Liver (tissue), 9 donors: Measurements from ENCODE around the gene BCL6B. TPM values are rescaled to one million over a fixed set of nuclear protein-coding genes. Genes with fewer than 3 reads are reported as not detected.

ENCODE experiments used
- DNase-seq: peaks from one replicate; pipeline ENCODE4 v3.0.0-alpha.2; 2017; ENCODE audit warnings: low spot score
- H3K27ac ChIP-seq, 2 donors: one replicate each; pipeline ENCODE4 v1.7.0; 2013; ENCODE audit warnings: inconsistent platforms in 2 of 2, low read length in 2 of 2, control low read depth in 1 of 2, low read depth in 1 of 2, mild to moderate bottlenecking in 1 of 2
- H3K27me3 ChIP-seq, 4 donors: one replicate each; pipeline versions ENCODE4 v1.6.1 to v1.7.0; 2013; ENCODE audit warnings: low read length in 3 of 4, inconsistent platforms in 1 of 4, mild to moderate bottlenecking in 1 of 4, moderate library complexity in 1 of 4; ENCODE audit not compliant: control insufficient read depth in 4 of 4, insufficient read depth in 4 of 4
- H3K36me3 ChIP-seq, 4 donors: one replicate each; pipeline versions ENCODE4 v1.6.1 to v1.7.0; 2013; ENCODE audit warnings: low read length in 3 of 4, mild to moderate bottlenecking in 3 of 4, low read depth in 1 of 4, moderate library complexity in 1 of 4; ENCODE audit not compliant: control insufficient read depth in 4 of 4, insufficient read depth in 3 of 4
- H3K4me1 ChIP-seq, 4 donors: one replicate each; pipeline versions ENCODE4 v1.6.1 to v1.7.0; 2013; ENCODE audit warnings: low read length in 3 of 4, mild to moderate bottlenecking in 3 of 4, moderate library complexity in 1 of 4; ENCODE audit not compliant: control insufficient read depth in 4 of 4, insufficient read depth in 4 of 4
- H3K4me3 ChIP-seq, 3 donors: one replicate each; pipeline versions ENCODE4 v1.6.1 to v1.7.0; 2013; ENCODE audit warnings: low read length in 3 of 3, control low read depth in 1 of 3, low read depth in 1 of 3, mild to moderate bottlenecking in 1 of 3
- H3K9ac ChIP-seq, 2 donors: one replicate each; pipeline ENCODE4 v1.7.0; 2013; ENCODE audit warnings: low read length in 2 of 2, mild to moderate bottlenecking in 2 of 2, moderate library complexity in 2 of 2, control low read depth in 1 of 2, low read depth in 1 of 2
- H3K9me3 ChIP-seq, 4 donors: one replicate each; pipeline versions ENCODE4 v1.6.1 to v1.7.0; 2013; ENCODE audit warnings: low read length in 3 of 4; ENCODE audit not compliant: control insufficient read depth in 4 of 4
- ATF3 ChIP-seq: IDR thresholded peaks from 2 replicates; pipeline ENCODE4 v1.6.1; 2016; ENCODE audit warnings: antibody characterized with exemption
- CTCF ChIP-seq: fragments of 150-350 bp; IDR thresholded peaks from 2 replicates; pipeline ENCODE4 v1.5.1; 2017; ENCODE audit warnings: improper control_type of control experiment, low read depth, low read length; ENCODE audit not compliant: missing input control
- EGR1 ChIP-seq, 2 donors: IDR thresholded peaks; 2 replicates each; pipeline ENCODE4 v1.6.1; 2016 to 2018; ENCODE audit warnings: antibody characterized with exemption in 2 of 2, low read depth in 2 of 2
- FOXA1 ChIP-seq: IDR thresholded peaks from 2 replicates; pipeline ENCODE4 v1.6.1; 2016; ENCODE audit warnings: antibody characterized with exemption
- FOXA2 ChIP-seq: IDR thresholded peaks from 2 replicates; pipeline ENCODE4 v1.6.1; 2016; ENCODE audit warnings: antibody characterized with exemption
- GABPA ChIP-seq, 2 donors: IDR thresholded peaks in 1 of 2; conservative IDR thresholded peaks in 1 of 2; 2 replicates each; pipeline ENCODE4 v1.6.1; 2016; ENCODE audit warnings: antibody characterized with exemption in 2 of 2, mild to moderate bottlenecking in 1 of 2, moderate library complexity in 1 of 2
- HNF4A ChIP-seq, 2 donors: conservative IDR thresholded peaks; 2 replicates each; pipeline ENCODE4 v1.6.1; 2016; ENCODE audit warnings: antibody characterized with exemption in 2 of 2, mild to moderate bottlenecking in 2 of 2
- HNF4G ChIP-seq: IDR thresholded peaks from 2 replicates; pipeline ENCODE4 v1.6.1; 2016; ENCODE audit warnings: antibody characterized with exemption
- JUND ChIP-seq, 2 donors: IDR thresholded peaks; 2 replicates each; pipeline ENCODE4 v1.6.1; 2016; ENCODE audit warnings: antibody characterized with exemption in 2 of 2
- MAX ChIP-seq: IDR thresholded peaks from 2 replicates; pipeline ENCODE4 v1.6.1; 2016; ENCODE audit warnings: antibody characterized with exemption
- NR2F2 ChIP-seq: IDR thresholded peaks from 2 replicates; pipeline ENCODE4 v1.6.1; 2016; ENCODE audit warnings: antibody characterized with exemption
- RAD21 ChIP-seq, 2 donors: IDR thresholded peaks; 2 replicates each; pipeline ENCODE4 v1.6.1; 2016; ENCODE audit warnings: antibody characterized with exemption in 2 of 2, mild to moderate bottlenecking in 2 of 2
- REST ChIP-seq: IDR thresholded peaks from 2 replicates; pipeline ENCODE4 v1.6.1; 2016; ENCODE audit warnings: antibody characterized with exemption, mild to moderate bottlenecking
- RXRA ChIP-seq, 2 donors: IDR thresholded peaks; 2 replicates each; pipeline ENCODE4 v1.6.1; 2017 to 2018; ENCODE audit warnings: antibody characterized with exemption in 2 of 2, mild to moderate bottlenecking in 1 of 2
- SP1 ChIP-seq: IDR thresholded peaks from 2 replicates; pipeline ENCODE4 v1.6.1; 2018; ENCODE audit warnings: antibody characterized with exemption, mild to moderate bottlenecking
- TAF1 ChIP-seq: conservative IDR thresholded peaks from 2 replicates; pipeline ENCODE4 v1.6.1; 2016; ENCODE audit warnings: antibody characterized with exemption, mild to moderate bottlenecking
- YY1 ChIP-seq: IDR thresholded peaks from 2 replicates; pipeline ENCODE4 v1.6.1; 2016; ENCODE audit warnings: antibody characterized with exemption, mild to moderate bottlenecking
- ZBTB33 ChIP-seq: IDR thresholded peaks from 2 replicates; pipeline ENCODE4 v1.6.1; 2016; ENCODE audit warnings: antibody characterized with exemption
- WGBS: extraction: QIAGEN DNeasy Blood & Tissue Kit; methylation state at CpG from one replicate; pipeline ENCODE4 v1.1.7; 2013; 5-methylcytosine and 5-hydroxymethylcytosine counted together
- polyA plus RNA-seq, 2 donors: library from polyadenylated mRNA; stranded (reverse) in 1 of 2; unstranded in 1 of 2; fragments of 200-250 nt in 1 of 2; fragments of >200 nt in 1 of 2; fragmentation: Nextera tagmentation in 1 of 2; extraction: Ambion mirVana in 1 of 2; gene quantifications; one replicate each; pipeline versions ENCODE4 v1.2.1 to v1.2.3, GENCODE V29; 2013 to 2015
- total RNA-seq, 2 donors: library from RNA; depleted of rRNA; stranded (reverse); fragments of >200 nt; gene quantifications; one replicate each; pipeline ENCODE4 v1.2.3, GENCODE V29; 2014
- donor health status: healthy.
- donor health status: healthy.
- donor health status: healthy.
- donor health status: healthy.
- donor health status: healthy.

BCL6B gene
- total and polyA plus RNA-seq, 4 donors: 1.1 to 5.7 (median 1.8) TPM

GRCh38 chr17:7038025-7038862 lies 15.4 kb downstream of the BCL6B start:
- 47% methylated on average over 19 of the region's 19 CpGs for WGBS
- Histone ChIP-seq H3K4me1 (peaks cover 14 to 65% (median 43%) of the 10 kb centered on the region in 4 donors), H3K36me3 (no peaks in the 10 kb centered on the region), H3K27me3 (no peaks in the 10 kb centered on the region), H3K9me3 (no peaks in the 10 kb centered on the region), H3K9ac (peak overlapping the region; percentile 5 to 44), H3K4me3 (peak overlapping the region; percentile 4 to 38 (median 31)), H3K27ac (peak overlapping the region; percentile 84 to 96)
- no peak for DNase-seq
- TF ChIP-seq HNF4A (conservative IDR thresholded peaks at IDR 0.05) (peak; percentile 79 to 81), EGR1 (IDR thresholded peaks at IDR 0.05; ENCODE audit: low read depth in 2 of 2) (no peak), GABPA (IDR thresholded peaks at IDR 0.05 in 1 of 2, conservative IDR thresholded peaks at IDR 0.05 in 1 of 2) (peak in 1 of 2 donors; percentile 2), JUND (IDR thresholded peaks at IDR 0.05) (peak in 1 of 2 donors; percentile 3), TAF1 (no peak), ATF3 (no peak), CTCF (no peak), SP1 (peak; percentile 51), REST (no peak), NR2F2 (no peak), FOXA1 (no peak), YY1 (no peak), FOXA2 (no peak), HNF4G (no peak), ZBTB33 (no peak), RXRA (IDR thresholded peaks at IDR 0.05) (peak; percentile 36 to 48), MAX (no peak), RAD21 (IDR thresholded peaks at IDR 0.05) (no peak)
